ENCODE data around the gene MDK. TPM values are rescaled to one million over a fixed set of nuclear protein-coding genes. Genes with fewer than 3 reads are reported as not detected.
A peak's percentile ranks its signal among the peaks of the same experiment; 100 is the strongest.

Gene MDK
- total RNA-seq, 1 donor from 2014 or later, result 600 TPM

DNA sequence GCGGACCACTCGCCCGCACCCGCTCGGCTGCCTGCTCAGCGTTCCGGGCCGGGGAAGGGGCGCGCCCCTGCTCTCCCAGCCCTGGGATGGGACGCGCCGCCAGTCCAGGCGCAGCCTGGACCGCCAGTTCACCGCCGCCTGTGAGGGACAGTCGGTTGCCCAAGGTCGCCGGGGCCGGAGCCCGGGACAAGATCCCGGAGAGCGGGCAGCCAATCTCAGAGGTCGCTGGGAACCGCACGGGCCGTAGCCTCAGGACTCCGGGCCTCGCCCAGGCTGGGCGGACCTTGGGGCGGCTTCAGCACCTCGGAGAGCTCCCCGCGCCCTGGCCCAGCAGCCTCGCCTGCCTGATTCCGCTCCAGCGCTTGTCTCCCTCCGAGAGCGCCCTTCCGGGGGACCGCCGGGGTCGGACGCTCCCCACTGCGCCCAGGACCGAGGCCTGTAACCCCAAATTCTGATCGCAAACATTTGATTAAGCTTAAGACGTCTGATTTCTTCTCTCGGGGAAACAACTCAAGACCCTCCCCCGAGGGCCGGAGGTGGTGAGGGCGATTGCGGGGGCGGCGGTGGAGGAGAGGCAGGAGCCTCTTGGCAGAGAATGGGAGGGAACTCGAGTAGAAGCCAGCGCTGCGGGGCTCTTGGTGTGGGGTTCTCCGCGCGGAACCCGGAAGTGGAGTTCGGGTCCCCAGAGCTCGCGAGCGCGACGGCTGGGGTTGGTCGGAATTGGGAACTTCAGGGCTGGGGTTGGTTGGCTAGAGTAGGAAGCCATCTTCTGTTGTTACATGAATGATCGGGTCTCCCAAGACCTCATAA, 11.2 kb downstream of the MDK start:
- Histone ChIP-seq H3K4me1 (peaks cover 23% of the 10 kb centered on the region), H3K4me2 (peak overlapping the region; percentile 83), H4K20me1 (ENCODE audit: low read depth) (peaks cover 58% of the 10 kb centered on the region), H3K27me3 (peaks cover 67% of the 10 kb centered on the region), H2AFZ (replicated peaks) (no peak overlapping the region), H3K36me3 (no peaks in the 10 kb centered on the region), H3K27ac (no peak overlapping the region), H3K79me2 (ENCODE audit: low read depth) (no peaks in the 10 kb centered on the region), H3F3A (ENCODE audit: low read depth) (peaks cover 22% of the 10 kb centered on the region), H3K9ac (no peak overlapping the region), H3K4me3 (peak overlapping the region; percentile 49), H3K9me3 (ENCODE audit: low read depth) (no peaks in the 10 kb centered on the region)
- peaks cover 3% of the 10 kb centered on the region for H3K36me3 Mint-ChIP-seq
- H3K4me3 Mint-ChIP-seq, result peak overlapping the region; percentile 84
- H3K27me3 Mint-ChIP-seq (ENCODE audit: insufficient read depth, low read depth), result peaks cover 34% of the 10 kb centered on the region
- TF ChIP-seq EZH2 (IDR thresholded peaks at IDR 0.05) (peak; percentile 65), CTCF (IDR thresholded peaks at IDR 0.05) (no peak), EZH2phosphoT487 (IDR thresholded peaks at IDR 0.05) (peak; percentile 51)
- no peak overlapping the region for H3K27ac Mint-ChIP-seq
- peaks cover 25% of the 10 kb centered on the region for H3K4me1 Mint-ChIP-seq
- peak; percentile 96 for DNase-seq (ENCODE audit: low spot score)
- no peaks in the 10 kb centered on the region for H3K9me3 Mint-ChIP-seq

DNA sequence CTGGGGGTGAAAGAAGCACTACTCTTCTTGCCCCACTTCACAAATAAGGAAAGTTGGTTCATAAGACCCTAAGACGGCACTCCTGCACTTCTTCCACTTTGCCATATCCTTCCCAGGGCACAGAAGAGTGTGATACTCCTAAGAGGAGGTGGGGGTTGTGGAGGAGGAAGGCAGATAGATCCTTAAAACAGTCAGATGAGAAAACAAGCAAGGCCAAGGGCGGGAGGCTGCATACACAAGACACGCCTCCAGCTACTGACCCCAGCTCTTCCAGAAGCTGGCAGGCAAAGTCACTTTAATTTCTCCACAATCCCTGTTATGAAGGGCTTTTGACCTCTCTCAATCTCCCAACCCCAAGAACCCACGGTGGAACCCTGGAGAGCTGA, 11.8 kb downstream of the MDK start:
- no peak overlapping the region for H3K27ac ChIP-seq
- TF ChIP-seq CTCF (IDR thresholded peaks at IDR 0.05), result no peak
- TF ChIP-seq EZH2phosphoT487 (IDR thresholded peaks at IDR 0.05), result no peak
- TF ChIP-seq EZH2 (IDR thresholded peaks at IDR 0.05), result no peak
- peak overlapping the region; percentile 49 for H3K4me3 ChIP-seq
- H3K36me3 ChIP-seq, result no peaks in the 10 kb centered on the region
- H3K9me3 ChIP-seq (ENCODE audit: low read depth), result no peaks in the 10 kb centered on the region
- Mint-ChIP-seq H3K36me3 (peaks cover 5% of the 10 kb centered on the region), H3K9me3 (no peaks in the 10 kb centered on the region), H3K27me3 (ENCODE audit: insufficient read depth, low read depth) (peaks cover 33% of the 10 kb centered on the region), H3K27ac (no peak overlapping the region), H3K4me3 (peak overlapping the region; percentile 84), H3K4me1 (peaks cover 21% of the 10 kb centered on the region)
- peaks cover 52% of the 10 kb centered on the region for H4K20me1 ChIP-seq (ENCODE audit: low read depth)
- DNase-seq (ENCODE audit: low spot score), result no peak
- H3F3A ChIP-seq (ENCODE audit: low read depth), result peaks cover 19% of the 10 kb centered on the region
- no peaks in the 10 kb centered on the region for H3K79me2 ChIP-seq (ENCODE audit: low read depth)
- H2AFZ ChIP-seq (replicated peaks), result no peak overlapping the region
- H3K27me3 ChIP-seq, result peaks cover 61% of the 10 kb centered on the region
- no peak overlapping the region for H3K9ac ChIP-seq
- peaks cover 23% of the 10 kb centered on the region for H3K4me1 ChIP-seq
- H3K4me2 ChIP-seq, result peak overlapping the region; percentile 83

- no peaks in the 10 kb centered on the region for H3K36me3 ChIP-seq
- H3K4me1 Mint-ChIP-seq, result peaks cover 16% of the 10 kb centered on the region
- H3K27me3 ChIP-seq, result peaks cover 56% of the 10 kb centered on the region
- no peaks in the 10 kb centered on the region for H3K9me3 ChIP-seq (ENCODE audit: low read depth)
- H3K4me3 ChIP-seq, result no peak overlapping the region
- TF ChIP-seq CTCF (IDR thresholded peaks at IDR 0.05) (no peak), EZH2phosphoT487 (IDR thresholded peaks at IDR 0.05) (no peak), EZH2 (IDR thresholded peaks at IDR 0.05) (no peak)
- DNase-seq (ENCODE audit: low spot score), result no peak
- no peak overlapping the region for H3K27ac Mint-ChIP-seq
- no peaks in the 10 kb centered on the region for H3K79me2 ChIP-seq (ENCODE audit: low read depth)
- H3K4me1 ChIP-seq, result peaks cover 19% of the 10 kb centered on the region
- H3K4me3 Mint-ChIP-seq, result peak overlapping the region; percentile 84
- H3K36me3 Mint-ChIP-seq, result peaks cover 5% of the 10 kb centered on the region
- H3K27me3 Mint-ChIP-seq (ENCODE audit: insufficient read depth, low read depth), result peaks cover 28% of the 10 kb centered on the region
- peaks cover 14% of the 10 kb centered on the region for H3F3A ChIP-seq (ENCODE audit: low read depth)
- H4K20me1 ChIP-seq (ENCODE audit: low read depth), result peaks cover 47% of the 10 kb centered on the region
- no peaks in the 10 kb centered on the region for H3K9me3 Mint-ChIP-seq
- no peak overlapping the region for H2AFZ ChIP-seq (replicated peaks)
- H3K9ac ChIP-seq, result no peak overlapping the region
- no peak overlapping the region for H3K27ac ChIP-seq
- H3K4me2 ChIP-seq, result no peak overlapping the region
Observed at GRCh38 chr11:46393759-46394158, 12.3 kb downstream of the MDK start.
